GM12891 (cell line): ENCODE results near the gene STK32A.

Experiments used
- POLR2A ChIP-seq: IDR thresholded peaks from 2 replicates; pipeline ENCODE4 v1.6.1; 2011; ENCODE audit warnings: low read depth, low read length, control low read depth
- TAF1 ChIP-seq: IDR thresholded peaks from 2 replicates; pipeline ENCODE4 v1.6.1; 2011; ENCODE audit warnings: low read depth, low read length, control low read depth

- TF ChIP-seq POLR2A, result no peak
- no peak for TF ChIP-seq TAF1
These were observed 140.3 kb downstream of the STK32A start for GRCh38 chr5:147375151-147375550.
